ENCODE measurements around the gene PDSS2. TPM values are rescaled to one million over a fixed set of nuclear protein-coding genes. Genes with fewer than 3 reads are reported as not detected.

Gene PDSS2
- total and polyA plus RNA-seq, 2 donors (not counting 1 experiment from before 2014, with no cell fraction given): 16.9 to 17.0 TPM

DNA sequence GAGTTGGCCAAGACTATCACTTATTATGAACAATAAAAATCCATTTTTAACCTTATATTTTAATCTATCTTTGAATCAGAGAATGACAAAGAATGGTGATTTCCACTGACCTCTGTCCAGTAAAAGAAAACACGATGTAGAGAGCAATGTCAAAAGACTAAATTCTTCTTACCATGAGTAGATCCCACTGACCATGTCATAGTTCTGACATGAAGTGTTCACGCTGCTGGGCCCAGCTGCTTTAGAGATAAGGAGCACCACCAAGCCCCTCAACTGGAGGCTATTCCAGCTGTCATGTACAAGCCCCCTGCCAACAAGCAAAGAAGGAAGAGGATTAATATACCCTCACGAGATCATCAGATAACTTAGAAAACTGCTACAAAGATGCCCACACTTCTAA, 125.3 kb downstream of the PDSS2 start:
- Histone ChIP-seq H4K20me1 (ENCODE audit: control insufficient read depth, insufficient read depth, low read length, poor library complexity, severe bottlenecking) (no peaks in the 10 kb centered on the region), H3K9me3 (ENCODE audit: control extremely low read depth in 1 of 3, control insufficient read depth in 2 of 3, insufficient read depth in 1 of 3, low read length in 2 of 3) (no peaks in the 10 kb centered on the region), H3K79me2 (ENCODE audit: control insufficient read depth, insufficient read depth, low read length) (peaks cover 4% of the 10 kb centered on the region), H3K9ac (ENCODE audit: low read length) (no peak overlapping the region), H3K27ac (ENCODE audit: low read length in 2 of 2) (no peak overlapping the region), H3K4me2 (replicated peaks; ENCODE audit: low read depth, low read length, poor library complexity, severe bottlenecking) (no peak overlapping the region), H3K4me1 (ENCODE audit: control insufficient read depth in 2 of 2, insufficient read depth in 2 of 2, low read length in 2 of 2) (peaks cover 15 to 19% of the 10 kb centered on the region in 2 donors), H3K36me3 (replicated peaks in 1 of 2; ENCODE audit: control extremely low read depth in 1 of 2, control insufficient read depth in 1 of 2, extremely low read depth in 1 of 2, insufficient read depth in 2 of 2, low read length in 1 of 2) (peaks cover 0 to 6% of the 10 kb centered on the region in 2 experiments), H2AFZ (ENCODE audit: insufficient read depth, low read depth, low read length, poor library complexity, severe bottlenecking) (no peak overlapping the region), H3K27me3 (replicated peaks in 1 of 4; ENCODE audit: control extremely low read depth in 1 of 4, control insufficient read depth in 3 of 4, insufficient read depth in 4 of 4, low read length in 3 of 4) (no peaks in the 10 kb centered on the region), H3K4me3 (ENCODE audit: control extremely low read depth in 1 of 5, extremely low read depth in 1 of 5, insufficient read depth in 1 of 5, low read depth in 2 of 5, low read length in 4 of 5) (no peak overlapping the region)
- intact Hi-C loops (cut with micrococcal nuclease): no loop called here
- 100% methylated on average over 1 of the region's 3 CpGs for WGBS (ENCODE audit: insufficient coverage)
- POLR2A ChIA-PET: no interaction called here
- DNase-seq: no peak
- H3K4me1 Mint-ChIP-seq: peaks cover 20% of the 10 kb centered on the region
- no peaks in the 10 kb centered on the region for H3K9me3 Mint-ChIP-seq (ENCODE audit: insufficient read depth)
- H3K27me3 Mint-ChIP-seq: no peaks in the 10 kb centered on the region
- TF ChIP-seq EZH2 (IDR thresholded peaks at IDR 0.05; ENCODE audit: borderline replicate concordance, insufficient read depth, low read depth, low read length, poor library complexity, severe bottlenecking): no peak
- no peak for ATAC-seq (ENCODE audit: low read depth)
- CTCF ChIA-PET: no interaction called here
- H3K27ac Mint-ChIP-seq: no peak overlapping the region
- no peak overlapping the region for H3K4me3 Mint-ChIP-seq

DNA sequence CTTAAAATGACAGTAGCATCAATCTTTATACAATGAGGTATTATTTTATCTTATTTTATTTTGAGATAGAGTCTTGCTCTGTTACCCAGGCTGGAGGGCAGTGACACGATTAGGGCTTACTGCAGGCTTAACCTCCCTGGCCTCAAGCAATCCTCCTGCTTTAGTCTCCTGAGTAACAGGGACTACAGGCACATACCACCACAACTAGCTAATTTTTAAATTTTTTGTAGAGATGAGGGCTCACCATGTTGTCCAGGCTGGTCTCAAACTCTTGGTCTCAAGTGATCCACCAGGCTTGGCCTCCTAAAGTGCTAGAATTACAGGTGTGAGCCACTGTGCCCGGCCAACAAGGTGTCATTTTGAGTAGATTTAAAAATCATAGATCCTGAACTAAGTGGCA, 125.9 kb downstream of the PDSS2 start:
- Mint-ChIP-seq H3K27me3 (no peaks in the 10 kb centered on the region), H3K9me3 (ENCODE audit: insufficient read depth) (no peaks in the 10 kb centered on the region), H3K27ac (no peak overlapping the region), H3K4me1 (peaks cover 20% of the 10 kb centered on the region), H3K4me3 (no peak overlapping the region)
- H3K9ac ChIP-seq (ENCODE audit: low read length): no peak overlapping the region
- no peak overlapping the region for H3K27ac ChIP-seq (ENCODE audit: low read length in 2 of 2)
- no peak overlapping the region for H2AFZ ChIP-seq (ENCODE audit: insufficient read depth, low read depth, low read length, poor library complexity, severe bottlenecking)
- no peaks in the 10 kb centered on the region for H3K9me3 ChIP-seq (ENCODE audit: control extremely low read depth in 1 of 3, control insufficient read depth in 2 of 3, insufficient read depth in 1 of 3, low read length in 2 of 3)
- H3K27me3 ChIP-seq (replicated peaks in 1 of 4; ENCODE audit: control extremely low read depth in 1 of 4, control insufficient read depth in 3 of 4, insufficient read depth in 4 of 4, low read length in 3 of 4): no peaks in the 10 kb centered on the region
- H3K79me2 ChIP-seq (ENCODE audit: control insufficient read depth, insufficient read depth, low read length): peaks cover 4% of the 10 kb centered on the region
- no peak overlapping the region for H3K4me2 ChIP-seq (replicated peaks; ENCODE audit: low read depth, low read length, poor library complexity, severe bottlenecking)
- ChIA-PET CTCF (no interaction called here), POLR2A (no interaction called here)
- ATAC-seq (ENCODE audit: low read depth) (no peak), DNase-seq (no peak)
- intact Hi-C loops (cut with micrococcal nuclease): no loop called here
- no peak overlapping the region for H3K4me3 ChIP-seq (ENCODE audit: control extremely low read depth in 1 of 5, extremely low read depth in 1 of 5, insufficient read depth in 1 of 5, low read depth in 2 of 5, low read length in 4 of 5)
- H4K20me1 ChIP-seq (ENCODE audit: control insufficient read depth, insufficient read depth, low read length, poor library complexity, severe bottlenecking): no peaks in the 10 kb centered on the region
- peaks cover 0 to 5% of the 10 kb centered on the region in 2 experiments for H3K36me3 ChIP-seq (replicated peaks in 1 of 2; ENCODE audit: control extremely low read depth in 1 of 2, control insufficient read depth in 1 of 2, extremely low read depth in 1 of 2, insufficient read depth in 2 of 2, low read length in 1 of 2)
- WGBS (ENCODE audit: insufficient coverage): 100% methylated on average over 1 of the region's 2 CpGs
- H3K4me1 ChIP-seq (ENCODE audit: control insufficient read depth in 2 of 2, insufficient read depth in 2 of 2, low read length in 2 of 2): peaks cover 15 to 19% of the 10 kb centered on the region in 2 donors
- TF ChIP-seq EZH2 (IDR thresholded peaks at IDR 0.05; ENCODE audit: borderline replicate concordance, insufficient read depth, low read depth, low read length, poor library complexity, severe bottlenecking): no peak
- TF ChIP-seq, protein P1, sequence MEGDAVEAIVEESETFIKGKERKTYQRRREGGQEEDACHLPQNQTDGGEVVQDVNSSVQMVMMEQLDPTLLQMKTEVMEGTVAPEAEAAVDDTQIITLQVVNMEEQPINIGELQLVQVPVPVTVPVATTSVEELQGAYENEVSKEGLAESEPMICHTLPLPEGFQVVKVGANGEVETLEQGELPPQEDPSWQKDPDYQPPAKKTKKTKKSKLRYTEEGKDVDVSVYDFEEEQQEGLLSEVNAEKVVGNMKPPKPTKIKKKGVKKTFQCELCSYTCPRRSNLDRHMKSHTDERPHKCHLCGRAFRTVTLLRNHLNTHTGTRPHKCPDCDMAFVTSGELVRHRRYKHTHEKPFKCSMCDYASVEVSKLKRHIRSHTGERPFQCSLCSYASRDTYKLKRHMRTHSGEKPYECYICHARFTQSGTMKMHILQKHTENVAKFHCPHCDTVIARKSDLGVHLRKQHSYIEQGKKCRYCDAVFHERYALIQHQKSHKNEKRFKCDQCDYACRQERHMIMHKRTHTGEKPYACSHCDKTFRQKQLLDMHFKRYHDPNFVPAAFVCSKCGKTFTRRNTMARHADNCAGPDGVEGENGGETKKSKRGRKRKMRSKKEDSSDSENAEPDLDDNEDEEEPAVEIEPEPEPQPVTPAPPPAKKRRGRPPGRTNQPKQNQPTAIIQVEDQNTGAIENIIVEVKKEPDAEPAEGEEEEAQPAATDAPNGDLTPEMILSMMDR (IDR thresholded peaks at IDR 0.05): no peak

Measured in B cell (primary cell).